BLaER1 treated with 17β-estradiol and CSF1 and Interleukin-3, amounts not matched to agents 10 nM and 100 nM (cell line): ENCODE measurements around the gene HRK.

Experiments
- H3K27ac ChIP-seq, 11 experiments: shearing (Covaris generic); formaldehyde crosslinking; 2 replicates each; pipeline ENCODE4 v1.8.1; 2022
- H3K27me3 ChIP-seq, 11 experiments: shearing (Covaris generic); formaldehyde crosslinking; 2 replicates each; pipeline ENCODE4 v1.8.1; 2022
- H3K36me3 ChIP-seq, 11 experiments: shearing (Covaris generic); formaldehyde crosslinking; 2 replicates each; pipeline ENCODE4 v1.8.1; 2022
- H3K4me1 ChIP-seq, 10 experiments: shearing (Covaris generic); formaldehyde crosslinking; 2 replicates each; pipeline ENCODE4 v1.8.1; 2022
- H3K4me2 ChIP-seq, 11 experiments: shearing (Covaris generic); formaldehyde crosslinking; 2 replicates each; pipeline ENCODE4 v1.8.1; 2022
- H3K4me3 ChIP-seq, 10 experiments: shearing (Covaris generic); formaldehyde crosslinking; 2 replicates each; pipeline ENCODE4 v1.8.1; 2022
- H3K9ac ChIP-seq, 11 experiments: shearing (Covaris generic); formaldehyde crosslinking; 2 replicates each; pipeline ENCODE4 v1.8.1; 2022
- H3K9me3 ChIP-seq, 11 experiments: shearing (Covaris generic); formaldehyde crosslinking; replicated peaks in 1 of 11; 2 replicates each; pipeline ENCODE4 v1.8.1; 2022
- H4K20me1 ChIP-seq, 11 experiments: shearing (Covaris generic); formaldehyde crosslinking; 2 replicates each; pipeline ENCODE4 v1.8.1; 2022
- Cebpa-rat ChIP-seq, 11 experiments: shearing (Covaris generic); IDR thresholded peaks; 2 replicates each; pipeline ENCODE4 v1.8.1; 2022

The HRK gene

DNA sequence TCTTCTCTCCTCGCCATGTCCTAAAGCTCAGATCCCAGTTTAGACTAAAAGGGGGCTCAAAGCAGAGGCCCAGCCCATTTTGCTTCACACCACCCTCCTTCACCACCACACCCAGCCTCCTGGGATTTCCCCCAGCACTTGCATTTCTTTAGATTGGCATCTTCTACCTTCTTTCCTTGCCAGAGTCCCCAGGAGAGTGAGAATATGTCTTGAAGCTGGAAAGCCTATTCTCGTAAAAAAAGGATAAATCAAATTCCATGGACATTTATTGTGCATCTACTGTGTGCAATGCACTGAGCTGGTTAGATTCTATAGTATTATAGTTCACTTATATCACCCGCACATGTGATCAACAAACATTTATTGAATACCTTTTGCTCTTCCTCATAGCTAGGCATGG lies 39.7 kb upstream of the HRK start:
- H3K4me2 ChIP-seq: peak overlapping the region; percentile 34 to 93 (median 68); a peak in 21 of 22 replicates
- TF ChIP-seq Cebpa-rat (IDR thresholded peaks at IDR 0.05): no peak
- no peaks in the 10 kb centered on the region for H3K27me3 ChIP-seq
- no peaks in the 10 kb centered on the region for H3K9me3 ChIP-seq
- peaks cover 45 to 90% (median 81%) of the 10 kb centered on the region in 10 experiments for H3K4me1 ChIP-seq
- no peak overlapping the region for H3K9ac ChIP-seq
- peak overlapping the region in 1 of 10 experiments; percentile 33; a peak in 1 of 20 replicates for H3K4me3 ChIP-seq
- H4K20me1 ChIP-seq: peaks cover 33 to 93% (median 59%) of the 10 kb centered on the region in 11 experiments; a peak in 18 of 22 replicates
- H3K27ac ChIP-seq: peak overlapping the region in 1 of 11 experiments; percentile 16; a peak in 1 of 22 replicates
- peaks cover 0 to 40% (median 8%) of the 10 kb centered on the region in 11 experiments; a peak in 11 of 22 replicates for H3K36me3 ChIP-seq

DNA sequence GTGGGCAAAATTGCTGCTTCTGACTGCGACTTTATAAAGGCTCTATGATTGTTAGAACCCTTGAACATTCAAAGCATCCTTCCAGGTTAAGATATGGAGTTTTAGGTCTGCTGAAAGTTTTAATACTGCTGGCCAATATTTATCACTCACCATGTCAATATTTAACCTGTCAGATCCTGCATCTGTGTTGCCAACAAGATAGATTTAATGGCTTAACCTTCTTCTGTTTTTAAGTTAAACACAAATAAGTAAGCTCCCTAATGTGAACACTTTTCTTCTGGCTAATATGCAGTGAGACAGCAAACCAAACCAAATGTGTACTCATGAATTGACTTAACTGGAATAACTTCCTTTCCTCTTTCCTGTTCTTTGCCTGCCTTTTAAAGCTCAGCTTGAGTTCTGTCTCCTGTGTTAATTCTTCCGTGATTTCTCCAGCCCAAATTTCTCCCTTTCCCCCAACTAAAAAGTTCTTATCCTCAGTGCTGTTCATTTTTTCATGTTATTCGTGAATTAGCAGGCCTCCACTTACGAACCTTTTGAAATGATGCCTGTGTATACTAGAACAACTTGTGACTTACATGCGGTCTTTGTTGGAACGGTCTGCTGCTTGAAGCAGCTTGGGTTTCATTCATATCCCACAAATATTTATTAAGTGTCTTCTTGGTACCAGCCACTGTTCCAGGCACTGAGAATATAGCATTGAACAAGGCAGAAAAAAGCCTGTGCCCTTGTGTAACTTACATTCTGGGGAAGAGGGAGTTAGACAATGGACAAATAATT lies 38.7 kb upstream of the HRK start:
- no peak overlapping the region for H3K4me3 ChIP-seq
- peaks cover 0 to 39% (median 15%) of the 10 kb centered on the region in 11 experiments; a peak in 9 of 22 replicates for H3K36me3 ChIP-seq
- no peak overlapping the region for H3K9ac ChIP-seq
- H3K27ac ChIP-seq: no peak overlapping the region
- no peaks in the 10 kb centered on the region for H3K27me3 ChIP-seq
- peaks cover 40 to 81% (median 72%) of the 10 kb centered on the region in 10 experiments for H3K4me1 ChIP-seq
- TF ChIP-seq Cebpa-rat (IDR thresholded peaks at IDR 0.05): no peak
- H3K9me3 ChIP-seq: no peaks in the 10 kb centered on the region
- H4K20me1 ChIP-seq: peaks cover 23 to 93% (median 49%) of the 10 kb centered on the region in 11 experiments; a peak in 18 of 22 replicates
- H3K4me2 ChIP-seq: peak overlapping the region; percentile 42 to 93 (median 68); a peak in 21 of 22 replicates

DNA sequence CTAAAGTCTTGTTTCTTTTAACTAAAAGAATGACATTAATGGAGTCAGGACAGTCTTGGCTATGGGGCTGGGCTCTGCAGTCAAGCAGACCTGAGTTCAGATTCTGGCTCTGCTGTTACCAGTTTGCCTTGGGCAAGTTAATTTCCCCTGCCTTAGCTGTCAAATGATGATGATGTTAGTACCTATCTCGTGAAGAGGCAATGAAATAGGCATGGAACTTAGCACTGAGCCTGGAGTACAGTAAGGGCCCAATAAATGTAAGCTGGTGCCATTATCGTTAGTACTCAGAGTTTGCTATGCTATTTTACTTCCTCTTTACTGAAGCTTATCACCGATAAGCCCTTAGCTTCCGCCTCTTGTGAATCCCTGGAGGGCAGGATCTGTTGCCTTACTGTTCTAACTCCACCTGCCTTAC lies 38.0 kb upstream of the HRK start:
- Histone ChIP-seq H4K20me1 (peaks cover 17 to 93% (median 47%) of the 10 kb centered on the region in 11 experiments; a peak in 18 of 22 replicates), H3K4me3 (no peak overlapping the region), H3K4me2 (peak overlapping the region; percentile 42 to 93 (median 68)), H3K9me3 (no peaks in the 10 kb centered on the region), H3K27ac (peak overlapping the region in 2 of 11 experiments; percentile 6 to 7; a peak in 1 of 22 replicates), H3K9ac (no peak overlapping the region), H3K27me3 (no peaks in the 10 kb centered on the region), H3K36me3 (peaks cover 0 to 39% (median 16%) of the 10 kb centered on the region in 11 experiments; a peak in 11 of 22 replicates), H3K4me1 (peaks cover 34 to 75% (median 65%) of the 10 kb centered on the region in 10 experiments)
- no peak for TF ChIP-seq Cebpa-rat (IDR thresholded peaks at IDR 0.05)

DNA sequence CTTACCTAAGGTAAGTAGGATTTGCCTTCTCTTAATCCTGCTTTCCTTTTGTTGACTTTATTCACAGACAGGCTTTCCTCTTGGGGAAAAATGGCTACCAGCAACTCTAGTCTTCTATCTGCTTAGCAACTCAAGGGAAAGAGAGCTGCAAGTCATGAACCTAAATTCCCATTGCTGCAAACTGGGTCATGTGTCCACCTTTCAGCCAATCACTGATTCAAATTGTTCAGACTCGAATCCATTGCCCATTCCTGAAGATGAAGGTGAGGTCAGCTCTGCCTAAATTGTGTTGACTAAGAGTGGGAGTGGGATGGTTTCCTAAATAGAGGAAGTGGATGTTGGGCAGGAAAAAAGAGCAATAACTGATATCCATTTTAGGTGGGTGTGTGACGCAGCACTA lies 37.2 kb upstream of the HRK start:
- H3K27me3 ChIP-seq: no peaks in the 10 kb centered on the region
- no peak overlapping the region for H3K4me3 ChIP-seq
- no peak overlapping the region for H3K27ac ChIP-seq
- no peak for TF ChIP-seq Cebpa-rat (IDR thresholded peaks at IDR 0.05)
- H3K4me1 ChIP-seq: peaks cover 31 to 67% (median 59%) of the 10 kb centered on the region in 10 experiments
- peaks cover 0 to 47% (median 24%) of the 10 kb centered on the region in 11 experiments; a peak in 17 of 22 replicates for H3K36me3 ChIP-seq
- no peaks in the 10 kb centered on the region for H3K9me3 ChIP-seq
- peaks cover 22 to 95% (median 54%) of the 10 kb centered on the region in 11 experiments; a peak in 17 of 22 replicates for H4K20me1 ChIP-seq
- peak overlapping the region; percentile 42 to 93 (median 68) for H3K4me2 ChIP-seq
- no peak overlapping the region for H3K9ac ChIP-seq

DNA sequence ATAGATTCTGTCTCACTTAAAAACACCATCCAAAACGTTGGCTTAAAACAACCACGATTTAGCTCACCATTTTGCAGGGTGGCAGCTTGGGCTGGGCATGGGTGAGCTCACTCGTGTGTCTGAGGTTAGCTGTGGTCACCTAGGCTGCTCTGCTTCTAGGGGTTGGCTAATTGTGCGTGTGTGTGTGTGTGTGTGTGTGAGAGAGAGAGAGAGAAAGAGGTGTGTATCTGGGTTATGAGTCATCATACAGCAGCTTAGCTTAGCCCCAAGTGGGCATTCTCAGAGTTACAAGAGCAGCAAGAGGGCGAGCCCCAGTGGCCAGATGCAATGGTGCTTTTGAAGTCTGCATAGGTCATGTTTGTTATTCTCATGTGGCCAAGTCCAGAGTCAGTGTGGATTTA lies 35.5 kb upstream of the HRK start:
- Histone ChIP-seq H3K27ac (no peak overlapping the region), H4K20me1 (peaks cover 19 to 96% (median 49%) of the 10 kb centered on the region in 11 experiments; a peak in 18 of 22 replicates), H3K9me3 (no peaks in the 10 kb centered on the region), H3K9ac (no peak overlapping the region), H3K27me3 (no peaks in the 10 kb centered on the region), H3K36me3 (peaks cover 0 to 54% (median 24%) of the 10 kb centered on the region in 11 experiments; a peak in 18 of 22 replicates), H3K4me2 (peak overlapping the region in 4 of 11 experiments; percentile 11 to 39 (median 26); a peak in 4 of 22 replicates), H3K4me1 (peaks cover 46 to 72% (median 61%) of the 10 kb centered on the region in 10 experiments), H3K4me3 (no peak overlapping the region)
- no peak for TF ChIP-seq Cebpa-rat (IDR thresholded peaks at IDR 0.05)

DNA sequence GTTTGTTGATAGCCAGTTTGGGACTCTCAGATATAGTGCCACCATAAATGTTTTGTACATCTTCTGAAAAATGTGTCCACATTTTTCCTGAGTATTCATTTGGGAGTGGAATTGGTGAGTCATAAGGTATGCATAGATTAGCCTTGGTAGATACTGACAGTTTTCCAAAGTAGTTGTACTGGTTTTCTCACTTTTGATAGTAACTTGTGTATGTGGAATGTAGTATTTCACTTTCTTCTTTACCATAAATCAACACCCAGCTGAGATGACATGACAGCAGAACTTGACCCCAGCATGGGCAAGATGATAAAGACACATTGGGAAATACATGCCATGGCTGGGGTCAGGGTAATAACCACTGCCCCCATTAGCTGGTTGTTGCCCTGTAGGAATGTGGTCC lies 34.9 kb upstream of the HRK start:
- TF ChIP-seq Cebpa-rat (IDR thresholded peaks at IDR 0.05): no peak
- H3K9me3 ChIP-seq: no peaks in the 10 kb centered on the region
- H3K4me3 ChIP-seq: no peak overlapping the region
- no peaks in the 10 kb centered on the region for H3K27me3 ChIP-seq
- H3K27ac ChIP-seq: no peak overlapping the region
- H3K4me2 ChIP-seq: peak overlapping the region in 4 of 11 experiments; percentile 11 to 39 (median 26); a peak in 4 of 22 replicates
- H4K20me1 ChIP-seq: peaks cover 13 to 94% (median 43%) of the 10 kb centered on the region in 11 experiments; a peak in 18 of 22 replicates
- H3K4me1 ChIP-seq: peaks cover 45 to 69% (median 59%) of the 10 kb centered on the region in 10 experiments
- peaks cover 0 to 51% (median 23%) of the 10 kb centered on the region in 11 experiments; a peak in 18 of 22 replicates for H3K36me3 ChIP-seq
- no peak overlapping the region for H3K9ac ChIP-seq

DNA sequence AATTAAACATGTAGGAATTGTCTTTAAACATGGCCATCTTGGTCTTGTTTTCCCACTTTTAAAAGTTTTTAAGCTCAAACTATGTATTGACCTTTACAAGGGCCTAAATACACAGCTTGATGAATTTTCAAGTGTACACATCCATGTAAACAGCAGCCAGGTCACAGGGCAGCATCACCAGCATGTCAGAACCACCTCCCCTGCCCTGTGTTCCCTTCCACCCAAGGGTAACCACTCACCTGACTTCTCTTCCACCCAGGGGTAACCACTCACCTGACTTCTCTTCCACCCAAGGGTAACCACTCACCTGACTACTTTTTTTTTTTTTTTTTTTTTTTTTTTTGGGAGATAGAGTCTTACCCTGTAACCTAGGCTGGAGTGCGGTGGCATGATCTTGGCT lies 34.1 kb upstream of the HRK start:
- H3K27ac ChIP-seq: no peak overlapping the region
- peaks cover 0 to 51% (median 23%) of the 10 kb centered on the region in 11 experiments; a peak in 18 of 22 replicates for H3K36me3 ChIP-seq
- H3K27me3 ChIP-seq: no peaks in the 10 kb centered on the region
- TF ChIP-seq Cebpa-rat (IDR thresholded peaks at IDR 0.05): no peak
- H3K4me3 ChIP-seq: no peak overlapping the region
- H3K9me3 ChIP-seq: no peaks in the 10 kb centered on the region
- H3K9ac ChIP-seq: no peak overlapping the region
- peaks cover 37 to 61% (median 51%) of the 10 kb centered on the region in 10 experiments for H3K4me1 ChIP-seq
- H3K4me2 ChIP-seq: 0 out of 22 replicates have a peak overlapping the region, but pooled peaks of 1 of the 11 experiments have one; percentile 2
- H4K20me1 ChIP-seq: peaks cover 11 to 86% (median 35%) of the 10 kb centered on the region in 11 experiments; a peak in 17 of 22 replicates

DNA sequence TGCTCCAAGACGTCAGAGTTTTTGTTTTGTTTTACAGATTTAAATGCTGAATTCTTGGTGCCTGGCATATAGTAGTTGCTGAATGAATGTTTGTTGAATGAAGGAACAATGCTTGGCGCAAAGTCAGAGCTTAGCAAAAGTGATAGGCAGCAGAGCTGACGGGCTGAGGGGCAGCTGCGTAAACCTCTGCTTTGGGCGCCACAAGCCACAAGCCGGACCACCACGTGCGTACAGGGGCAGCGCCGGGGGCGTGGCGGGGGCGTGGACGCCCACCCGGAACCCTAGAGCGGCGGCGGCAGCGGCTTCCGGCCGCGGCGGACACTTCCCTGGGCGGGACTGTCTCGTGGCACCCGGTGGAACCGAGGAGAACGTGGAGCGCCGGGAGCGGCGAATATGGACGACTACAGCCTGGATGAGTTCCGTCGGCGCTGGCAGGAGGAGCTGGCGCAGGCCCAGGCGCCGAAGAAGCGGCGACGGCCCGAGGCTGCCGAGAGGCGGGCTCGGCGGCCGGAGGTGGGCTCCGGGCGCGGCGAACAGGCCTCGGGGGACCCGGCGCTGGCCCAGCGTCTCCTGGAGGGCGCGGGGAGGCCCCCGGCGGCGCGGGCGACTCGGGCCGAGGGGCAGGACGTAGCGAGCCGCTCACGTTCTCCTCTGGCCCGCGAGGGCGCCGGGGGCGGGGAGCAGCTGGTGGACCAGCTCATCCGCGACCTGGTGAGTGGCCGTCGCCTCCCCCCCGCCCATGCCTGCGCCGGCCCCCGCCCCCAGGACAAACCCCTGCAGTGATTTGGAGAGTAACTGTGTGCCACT lies 29.6 kb upstream of the HRK start, which contains the start of gene FBXW8:
Gene FBXW8 (plus strand): TSS at position 306 of the 807 bp plus-strand sequence. CDS start 88 bp downstream, at position 394.
- Histone ChIP-seq H3K4me2 (peak within 1 kb of the TSS; percentile 74 to 94 (median 91)), H4K20me1 (peaks cover 5 to 44% (median 15%) of the 10 kb centered on the region in 11 experiments; a peak in 15 of 22 replicates), H3K4me3 (peak within 1 kb of the TSS; percentile 86 to 97 (median 92)), H3K4me1 (peaks cover 13 to 20% (median 17%) of the 10 kb centered on the region in 10 experiments), H3K27me3 (no peaks in the 10 kb centered on the region), H3K9ac (peak within 1 kb of the TSS; percentile 92 to 98 (median 95)), H3K9me3 (no peaks in the 10 kb centered on the region), H3K36me3 (peaks cover 0 to 29% (median 21%) of the 10 kb centered on the region in 11 experiments; a peak in 18 of 22 replicates), H3K27ac (peak within 1 kb of the TSS; percentile 83 to 95 (median 93))
- TF ChIP-seq Cebpa-rat (IDR thresholded peaks at IDR 0.05): no peak
